HG03196 (cell line): ENCODE data around the gene PIM3.

Source experiments
- ATAC-seq: cut with Tn5 transposase; IDR thresholded peaks from one replicate; pipeline ENCODE4 v1.9.1; 2021; ENCODE audit not compliant: unreplicated experiment

The PIM3 gene

DNA sequence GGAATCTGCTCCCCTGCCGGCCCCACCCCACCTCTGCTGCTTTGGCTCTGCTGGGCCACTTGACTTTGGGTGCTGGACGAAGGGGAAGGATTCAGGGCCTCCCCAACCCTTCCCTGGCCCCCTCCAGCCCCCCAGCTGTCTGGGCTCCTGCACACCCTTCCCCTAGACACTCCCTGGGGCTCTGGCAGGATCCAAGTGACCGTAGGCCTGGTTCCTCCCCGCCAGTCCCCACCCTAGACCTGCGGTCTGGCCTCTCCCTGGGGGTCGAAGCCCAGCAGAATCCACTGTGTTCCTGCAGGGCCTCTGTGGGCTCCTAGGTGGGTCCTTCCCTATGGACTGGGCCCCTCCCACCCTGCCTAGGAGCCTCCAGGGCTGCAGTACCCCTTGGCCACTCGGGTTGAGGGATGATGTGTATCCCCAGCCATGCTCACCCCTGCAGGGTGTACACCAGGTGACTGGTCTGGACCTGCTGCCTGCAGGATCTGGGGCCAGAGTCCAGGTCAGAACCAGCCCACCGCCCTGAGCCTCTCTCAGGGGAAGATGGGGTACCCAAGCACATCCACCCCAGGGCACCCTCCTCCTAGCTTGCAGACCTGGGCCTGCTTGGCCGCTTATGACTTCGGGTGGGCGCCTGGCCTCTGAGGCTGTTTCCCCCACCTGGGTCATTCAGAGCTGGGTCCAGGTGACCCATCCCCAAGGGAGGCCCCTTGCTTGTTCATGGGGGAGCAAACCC is 5.6 kb downstream of the PIM3 start:
- ATAC-seq: no peak

GRCh38 chr22:49966774-49967705 is 6.5 kb downstream of the PIM3 start:
- ATAC-seq: no peak

- no peak for ATAC-seq
Measured at GRCh38 chr22:49967706-49968208, 7.2 kb downstream of the PIM3 start.

DNA sequence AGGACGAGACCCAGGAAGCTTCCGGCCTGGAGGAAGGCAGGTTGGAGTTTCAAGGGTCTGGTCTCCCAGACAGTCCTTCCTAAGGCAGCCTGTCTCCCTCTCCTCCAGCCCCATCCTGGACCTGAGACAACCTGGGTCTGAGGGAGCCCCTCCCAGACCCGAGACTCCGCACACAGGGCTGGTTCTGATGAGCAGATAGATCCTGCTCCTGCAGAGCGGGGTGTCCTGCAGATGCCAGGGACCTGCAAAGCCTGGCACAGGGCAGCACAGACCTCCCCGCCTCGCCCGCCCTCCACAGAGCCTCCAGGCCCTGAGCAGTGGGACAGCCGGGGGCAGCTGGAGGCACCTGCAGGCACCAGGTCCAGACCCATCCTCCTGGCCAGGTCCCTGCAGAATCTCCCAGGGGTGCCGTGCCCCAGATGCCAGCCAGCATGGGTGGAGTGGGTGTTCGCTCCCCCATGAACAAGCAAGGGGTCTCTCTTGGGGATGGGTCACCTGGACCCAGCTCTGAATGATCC is 7.8 kb downstream of the PIM3 start:
- ATAC-seq: no peak

GRCh38 chr22:49968831-49969661 is 8.5 kb downstream of the PIM3 start:
- no peak for ATAC-seq

- peak; percentile 5 for ATAC-seq
Measured at GRCh38 chr22:49969751-49970527, 9.4 kb downstream of the PIM3 start.

DNA sequence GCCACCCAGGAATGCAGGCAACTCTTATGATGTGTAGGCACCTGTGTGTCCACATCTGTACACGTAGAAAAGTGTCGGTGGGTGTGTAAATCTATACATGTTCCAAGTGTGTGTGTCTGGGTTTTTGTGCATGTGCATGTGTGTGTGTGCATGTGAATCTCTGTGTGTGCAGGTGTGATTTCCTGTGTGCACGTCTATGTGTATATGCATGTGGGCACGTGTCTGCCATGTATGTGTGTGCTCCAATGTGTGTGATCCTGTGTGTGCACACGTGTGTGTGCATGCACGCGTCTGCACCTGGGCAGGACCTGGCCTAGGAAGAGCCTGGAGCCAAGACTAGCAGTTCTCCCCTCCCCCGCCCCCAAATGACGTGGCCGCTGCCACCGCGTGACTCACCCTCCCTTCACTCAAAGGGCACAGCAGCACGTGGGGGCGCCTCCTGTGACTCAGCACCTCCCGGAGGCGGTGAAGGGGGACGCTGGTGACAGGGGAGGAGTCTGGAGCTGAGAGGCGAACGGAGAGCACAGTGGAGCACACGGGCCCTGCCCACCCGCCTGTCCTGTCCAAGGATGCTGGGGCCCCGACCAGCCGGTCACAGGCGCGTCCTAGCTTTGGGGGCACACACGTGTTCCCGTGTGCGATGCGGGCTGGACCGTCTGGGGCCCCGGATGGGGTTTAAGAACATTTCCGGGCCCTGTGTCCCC is 10.1 kb downstream of the PIM3 start:
- ATAC-seq: peak; percentile 52

- ATAC-seq: peak; percentile 22
Measured at GRCh38 chr22:49971232-49972162, 10.9 kb downstream of the PIM3 start.

- ATAC-seq: no peak
Measured at GRCh38 chr22:49972163-49973017, 11.8 kb downstream of the PIM3 start.

DNA sequence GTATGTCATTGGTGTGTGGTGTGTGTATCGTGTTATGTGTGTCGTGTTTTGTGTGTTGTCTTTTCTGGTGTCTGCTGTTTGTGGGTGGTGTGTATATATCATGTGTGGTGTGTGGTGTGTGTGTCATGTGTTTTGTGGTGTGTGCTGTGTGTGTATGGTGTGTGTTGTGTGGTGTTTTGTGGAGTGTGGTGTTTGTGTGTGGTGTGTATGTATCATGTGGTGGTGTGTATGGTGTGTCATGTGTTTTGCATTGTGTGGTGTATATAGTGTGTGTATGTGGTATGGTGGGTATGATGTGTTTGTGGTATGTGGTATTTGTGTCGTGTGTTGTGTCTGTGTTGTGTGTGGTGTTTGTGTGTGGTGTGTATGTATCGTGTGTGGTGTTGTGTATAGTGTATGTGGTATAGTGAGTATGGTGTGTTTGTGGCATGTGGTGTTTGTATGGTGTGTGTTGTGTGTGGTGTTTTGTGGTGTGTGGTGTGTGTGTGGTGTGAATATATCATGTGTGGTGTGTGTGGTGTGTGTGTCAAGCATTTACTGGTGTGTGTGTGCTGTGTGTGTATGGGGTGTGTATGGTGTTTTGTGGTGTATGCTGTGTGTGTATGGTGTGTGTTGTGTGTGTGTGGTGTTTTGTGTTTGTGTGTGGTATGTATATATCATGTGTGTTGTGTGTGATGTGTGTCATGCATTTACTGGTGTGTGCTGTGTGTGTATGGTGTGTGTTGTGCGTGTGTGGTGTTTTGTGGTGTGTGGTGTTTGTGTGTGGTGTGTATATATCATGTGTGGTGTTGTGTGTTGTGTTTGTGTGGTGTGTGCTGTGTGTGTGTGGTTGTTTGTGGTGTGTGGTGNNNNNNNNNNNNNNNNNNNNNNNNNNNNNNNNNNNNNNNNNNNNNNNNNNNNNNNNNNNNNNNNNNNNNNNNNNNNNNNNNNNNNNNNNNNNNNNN is 12.7 kb downstream of the PIM3 start:
- no peak for ATAC-seq

GRCh38 chr22:49975543-49976389 is 15.2 kb downstream of the PIM3 start:
- no peak for ATAC-seq

DNA sequence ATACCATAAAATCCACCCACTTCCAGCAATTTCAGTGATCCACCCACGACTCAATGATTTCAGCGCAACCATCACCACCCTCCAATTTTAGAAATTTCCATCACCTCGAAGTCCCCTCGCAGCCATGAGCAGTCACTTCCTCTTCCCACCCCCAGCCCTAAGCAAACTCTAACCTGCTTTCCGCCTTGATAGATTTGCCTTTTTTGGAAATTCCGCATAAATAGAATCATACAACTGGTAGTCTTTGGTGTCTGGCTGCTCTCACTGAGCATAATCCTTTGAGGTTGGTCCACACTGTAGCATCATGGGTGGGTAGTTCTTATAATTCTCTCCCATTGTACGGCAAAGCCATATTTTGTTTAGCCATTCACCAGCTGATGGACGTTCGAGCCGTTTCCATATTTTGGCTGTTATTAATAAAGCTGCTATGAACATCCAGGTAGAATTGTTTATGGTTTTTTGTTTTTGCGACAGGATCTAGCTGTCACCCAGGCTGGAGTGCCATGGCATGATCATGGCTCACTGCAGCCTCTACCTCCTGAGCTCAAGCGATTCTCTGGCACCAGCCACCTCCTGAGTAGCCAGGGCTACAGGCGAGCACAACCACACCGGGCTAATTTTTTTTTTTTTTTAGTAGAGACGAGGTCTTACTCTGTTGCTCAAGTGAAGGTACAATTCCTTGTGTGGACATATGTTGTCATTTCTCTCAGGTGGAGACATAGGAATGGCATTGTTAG is 16.0 kb downstream of the PIM3 start:
- ATAC-seq: no peak

DNA sequence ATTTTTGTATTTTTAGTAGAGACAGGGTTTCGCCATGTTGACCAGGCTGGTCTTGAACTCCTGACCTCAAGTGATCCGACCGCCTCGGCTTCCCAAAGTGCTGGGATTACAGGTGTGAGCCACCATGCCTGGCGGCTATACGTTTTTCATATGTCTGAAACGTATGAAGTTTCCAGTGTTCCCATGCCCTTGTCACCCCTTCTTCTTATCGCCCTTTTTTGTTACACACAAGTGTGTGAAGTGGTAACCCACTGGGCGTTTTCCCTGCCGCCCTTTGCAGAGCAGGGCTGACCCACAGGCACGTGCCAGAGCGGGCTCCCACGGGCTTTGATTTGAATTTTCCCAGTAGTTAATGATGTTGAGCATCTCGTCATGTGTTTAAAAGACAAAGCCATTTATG is 17.0 kb downstream of the PIM3 start:
- no peak for ATAC-seq

DNA sequence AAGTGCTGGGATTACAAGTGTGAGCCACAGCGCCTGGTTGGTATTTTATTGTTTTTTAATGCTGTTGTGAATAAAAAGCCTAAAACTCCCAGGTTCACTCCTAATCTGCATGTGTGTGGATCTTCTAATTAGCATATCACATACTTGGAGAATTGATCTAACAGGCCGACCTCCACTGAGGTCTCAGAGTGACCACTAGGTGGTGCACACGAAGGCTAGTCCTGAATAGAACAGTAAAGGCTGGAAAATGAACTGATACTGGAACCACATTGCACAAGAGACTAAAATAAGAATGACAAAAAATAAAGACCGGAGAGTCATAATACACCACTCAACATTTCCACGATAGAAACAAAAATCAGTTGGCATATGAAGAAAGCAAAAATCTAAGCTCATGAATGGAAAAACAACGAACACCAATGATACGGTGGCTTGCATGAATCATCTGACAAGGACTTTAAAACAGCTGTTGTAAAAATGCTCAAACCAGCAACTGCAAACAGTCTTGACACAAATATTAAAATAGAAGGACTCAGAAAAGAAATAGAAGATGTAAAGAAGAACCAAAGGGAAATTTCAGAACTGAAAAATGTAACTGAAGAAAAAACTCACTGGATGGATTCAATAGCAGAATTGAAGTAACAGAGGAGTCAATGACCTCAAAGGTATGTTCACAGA is 19.2 kb downstream of the PIM3 start:
- no peak for ATAC-seq
